ENCODE measurements around the gene CCDC92. TPM values are rescaled to one million over a fixed set of nuclear protein-coding genes. Genes with fewer than 3 reads are reported as not detected.

Gene CCDC92
- polyA plus RNA-seq, 1 donor from 2014 or later, result 11.3 TPM

GRCh38 chr12:123961585-123962345 lies 10.9 kb downstream of the CCDC92 start:
- Histone ChIP-seq H3K79me2 (replicated peaks; ENCODE audit: insufficient read depth, low read length) (no peaks in the 10 kb centered on the region), H3K36me3 (ENCODE audit: insufficient read depth, low read length) (no peaks in the 10 kb centered on the region), H4K20me1 (ENCODE audit: insufficient read depth) (no peaks in the 10 kb centered on the region), H3F3A (ENCODE audit: insufficient read depth, low read length, poor library complexity, severe bottlenecking) (no peaks in the 10 kb centered on the region), H3K9me3 (ENCODE audit: low read length) (no peaks in the 10 kb centered on the region), H2AFZ (ENCODE audit: low read depth, low read length) (no peak overlapping the region), H3K4me2 (ENCODE audit: low read length) (no peak overlapping the region), H3K27ac (ENCODE audit: low read length) (no peak overlapping the region), H3K9ac (ENCODE audit: low read length) (no peak overlapping the region), H3K27me3 (ENCODE audit: insufficient read depth, low read depth, low read length) (no peaks in the 10 kb centered on the region), H3K9me2 (ENCODE audit: insufficient read depth, low read length) (no peaks in the 10 kb centered on the region), H3K4me3 (ENCODE audit: low read length) (no peak overlapping the region)
- TF ChIP-seq POLR2AphosphoS5 (IDR thresholded peaks at IDR 0.05), result no peak
- no peak for TF ChIP-seq REST (IDR thresholded peaks at IDR 0.05; ENCODE audit: borderline replicate concordance)
- no peak for TF ChIP-seq RAD21 (conservative IDR thresholded peaks at IDR 0.05)

DNA sequence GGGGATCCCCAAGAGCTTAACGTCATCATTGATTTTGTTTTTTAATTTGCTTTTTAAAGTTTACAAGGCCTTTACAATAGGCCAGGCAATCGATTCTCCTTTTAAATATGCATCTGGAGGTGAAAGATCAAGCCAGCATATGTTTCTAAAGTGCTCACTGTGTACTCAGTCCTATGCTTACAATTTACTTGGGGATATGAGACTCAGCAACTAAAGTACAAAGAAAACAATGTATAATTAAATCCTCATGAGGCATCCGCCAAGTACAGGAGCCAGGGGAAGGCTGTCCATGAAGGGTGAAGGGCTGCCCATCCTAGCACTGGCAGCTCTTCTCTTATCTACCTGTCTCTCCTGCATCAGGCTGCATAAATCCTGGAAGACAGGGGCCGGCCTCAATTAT lies 11.8 kb downstream of the CCDC92 start:
- peak overlapping the region; percentile 8 for H3K9ac ChIP-seq (ENCODE audit: low read length)
- H3K27ac ChIP-seq (ENCODE audit: low read length), result peak overlapping the region; percentile 40
- H2AFZ ChIP-seq (ENCODE audit: low read depth, low read length), result no peak overlapping the region
- no peaks in the 10 kb centered on the region for H3K27me3 ChIP-seq (ENCODE audit: insufficient read depth, low read depth, low read length)
- H3K4me2 ChIP-seq (ENCODE audit: low read length), result no peak overlapping the region
- no peaks in the 10 kb centered on the region for H3K36me3 ChIP-seq (ENCODE audit: insufficient read depth, low read length)
- no peaks in the 10 kb centered on the region for H3K79me2 ChIP-seq (replicated peaks; ENCODE audit: insufficient read depth, low read length)
- no peak for TF ChIP-seq EP300 (conservative IDR thresholded peaks at IDR 0.05; ENCODE audit: poor library complexity, severe bottlenecking)
- TF ChIP-seq SMC3 (conservative IDR thresholded peaks at IDR 0.05; ENCODE audit: poor library complexity), result no peak
- TF ChIP-seq, protein P1, sequence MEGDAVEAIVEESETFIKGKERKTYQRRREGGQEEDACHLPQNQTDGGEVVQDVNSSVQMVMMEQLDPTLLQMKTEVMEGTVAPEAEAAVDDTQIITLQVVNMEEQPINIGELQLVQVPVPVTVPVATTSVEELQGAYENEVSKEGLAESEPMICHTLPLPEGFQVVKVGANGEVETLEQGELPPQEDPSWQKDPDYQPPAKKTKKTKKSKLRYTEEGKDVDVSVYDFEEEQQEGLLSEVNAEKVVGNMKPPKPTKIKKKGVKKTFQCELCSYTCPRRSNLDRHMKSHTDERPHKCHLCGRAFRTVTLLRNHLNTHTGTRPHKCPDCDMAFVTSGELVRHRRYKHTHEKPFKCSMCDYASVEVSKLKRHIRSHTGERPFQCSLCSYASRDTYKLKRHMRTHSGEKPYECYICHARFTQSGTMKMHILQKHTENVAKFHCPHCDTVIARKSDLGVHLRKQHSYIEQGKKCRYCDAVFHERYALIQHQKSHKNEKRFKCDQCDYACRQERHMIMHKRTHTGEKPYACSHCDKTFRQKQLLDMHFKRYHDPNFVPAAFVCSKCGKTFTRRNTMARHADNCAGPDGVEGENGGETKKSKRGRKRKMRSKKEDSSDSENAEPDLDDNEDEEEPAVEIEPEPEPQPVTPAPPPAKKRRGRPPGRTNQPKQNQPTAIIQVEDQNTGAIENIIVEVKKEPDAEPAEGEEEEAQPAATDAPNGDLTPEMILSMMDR (IDR thresholded peaks at IDR 0.05; ENCODE audit: poor library complexity, severe bottlenecking), result no peak
- no peak for TF ChIP-seq POLR2AphosphoS5 (IDR thresholded peaks at IDR 0.05)
- no peak for TF ChIP-seq EZH2 (IDR thresholded peaks at IDR 0.05; ENCODE audit: borderline replicate concordance, insufficient read depth, low read length, poor library complexity, severe bottlenecking)
- no peak for TF ChIP-seq RAD21 (conservative IDR thresholded peaks at IDR 0.05)
- no peak for TF ChIP-seq TAF1 (IDR thresholded peaks at IDR 0.05; ENCODE audit: low read depth)
- no peak for TF ChIP-seq MXI1 (conservative IDR thresholded peaks at IDR 0.05; ENCODE audit: poor library complexity, severe bottlenecking)
- no peak for TF ChIP-seq REST (IDR thresholded peaks at IDR 0.05; ENCODE audit: borderline replicate concordance)
- H3K9me2 ChIP-seq (ENCODE audit: insufficient read depth, low read length), result no peaks in the 10 kb centered on the region
- H3K4me3 ChIP-seq (ENCODE audit: low read length), result peak overlapping the region; percentile 2
- H3K9me3 ChIP-seq (ENCODE audit: low read length), result no peaks in the 10 kb centered on the region
- no peaks in the 10 kb centered on the region for H3F3A ChIP-seq (ENCODE audit: insufficient read depth, low read length, poor library complexity, severe bottlenecking)
- H4K20me1 ChIP-seq (ENCODE audit: insufficient read depth), result no peaks in the 10 kb centered on the region
